ENCODE data around the gene PSMC3.

- no peak for TF ChIP-seq CTCF (IDR thresholded peaks at IDR 0.05; ENCODE audit: low read depth, low read length, poor library complexity, severe bottlenecking)
- TF ChIP-seq EZH2phosphoT487 (IDR thresholded peaks at IDR 0.05; ENCODE audit: borderline replicate concordance, low read length): no peak
Observed at GRCh38 chr11:47447906-47448305, 21.7 kb upstream of the PSMC3 start.
